Gastroesophageal sphincter (tissue), 4 donors: ENCODE data around the gene ZC3H6. TPM values are rescaled to one million over a fixed set of nuclear protein-coding genes. Genes with fewer than 3 reads are reported as not detected.

ENCODE experiments used
- ATAC-seq: fragments of 150-250 bp; one replicate; pipeline ENCODE4 v1.9.1; 2016; ENCODE audit warnings: mild to moderate bottlenecking, moderate library complexity
- H3K27ac ChIP-seq, 4 donors: fragments of 200-600 bp; sonication (generic) in 3 of 4; 1 replicate in 3 of 4; 2 replicates in 1 of 4; pipeline ENCODE4 v1.5.1; 2016 to 2019
- H3K27me3 ChIP-seq: fragments of 200-600 bp; sonication (generic); one replicate; pipeline ENCODE4 v1.5.1; 2019
- H3K36me3 ChIP-seq, 2 donors: fragments of 200-600 bp; sonication (generic); one replicate each; pipeline ENCODE4 v1.5.1; 2019; ENCODE audit warnings: control low read depth in 1 of 2
- H3K4me1 ChIP-seq, 3 donors: fragments of 200-600 bp; sonication (generic); 1 replicate in 2 of 3; 2 replicates in 1 of 3; pipeline ENCODE4 v1.5.1; 2016 to 2019; ENCODE audit warnings: control low read depth in 2 of 3
- H3K4me3 ChIP-seq, 2 donors: fragments of 200-600 bp; sonication (generic); one replicate each; pipeline ENCODE4 v1.5.1; 2019; ENCODE audit warnings: mild to moderate bottlenecking in 1 of 2, moderate library complexity in 1 of 2
- H3K9me3 ChIP-seq, 3 donors: fragments of 200-600 bp; sonication (generic); one replicate each; pipeline ENCODE4 v1.5.1; 2017 to 2019; ENCODE audit warnings: control low read depth in 2 of 3
- EP300 ChIP-seq: sonication (generic); formaldehyde crosslinking; IDR thresholded peaks from one replicate; pipeline ENCODE4 v1.6.1; 2017; ENCODE audit warnings: antibody characterized with exemption, mild to moderate bottlenecking
- POLR2A ChIP-seq, 2 donors: fragments of 450-650 bp; IDR thresholded peaks; one replicate each; pipeline ENCODE4 v1.6.1; 2017; ENCODE audit warnings: antibody characterized with exemption in 2 of 2, mild to moderate bottlenecking in 2 of 2, moderate library complexity in 1 of 2
- POLR2AphosphoS5 ChIP-seq: sonication (generic); formaldehyde crosslinking; IDR thresholded peaks from one replicate; pipeline ENCODE4 v1.6.1; 2017; ENCODE audit warnings: antibody characterized with exemption
- WGBS, 2 donors: methylation state at CpG; one replicate each; pipeline ENCODE4 v1.1.5; 2018; ENCODE audit warnings: low coverage in 1 of 2; 5-methylcytosine and 5-hydroxymethylcytosine counted together
- total RNA-seq, 4 donors: library from RNA; depleted of rRNA; stranded (reverse); fragments of >200 nt; gene quantifications; one replicate each; pipeline ENCODE4 v1.1.0, GENCODE V29; 2016
- TF ChIP-seq, protein P1 (sequence below), 4 experiments: fragments of 200-600 bp in 2 of 4; fragments of 450-650 bp in 2 of 4; sonication (generic) in 1 of 4; IDR thresholded peaks; one replicate each; pipeline ENCODE4 v1.5.1; 2017 to 2019; ENCODE audit warnings: antibody characterized with exemption in 4 of 4, mild to moderate bottlenecking in 2 of 4, moderate library complexity in 2 of 4

Gene ZC3H6
- total RNA-seq, 4 donors from 2014 or later = 13.7 to 30.7 (median 17.3) TPM

DNA sequence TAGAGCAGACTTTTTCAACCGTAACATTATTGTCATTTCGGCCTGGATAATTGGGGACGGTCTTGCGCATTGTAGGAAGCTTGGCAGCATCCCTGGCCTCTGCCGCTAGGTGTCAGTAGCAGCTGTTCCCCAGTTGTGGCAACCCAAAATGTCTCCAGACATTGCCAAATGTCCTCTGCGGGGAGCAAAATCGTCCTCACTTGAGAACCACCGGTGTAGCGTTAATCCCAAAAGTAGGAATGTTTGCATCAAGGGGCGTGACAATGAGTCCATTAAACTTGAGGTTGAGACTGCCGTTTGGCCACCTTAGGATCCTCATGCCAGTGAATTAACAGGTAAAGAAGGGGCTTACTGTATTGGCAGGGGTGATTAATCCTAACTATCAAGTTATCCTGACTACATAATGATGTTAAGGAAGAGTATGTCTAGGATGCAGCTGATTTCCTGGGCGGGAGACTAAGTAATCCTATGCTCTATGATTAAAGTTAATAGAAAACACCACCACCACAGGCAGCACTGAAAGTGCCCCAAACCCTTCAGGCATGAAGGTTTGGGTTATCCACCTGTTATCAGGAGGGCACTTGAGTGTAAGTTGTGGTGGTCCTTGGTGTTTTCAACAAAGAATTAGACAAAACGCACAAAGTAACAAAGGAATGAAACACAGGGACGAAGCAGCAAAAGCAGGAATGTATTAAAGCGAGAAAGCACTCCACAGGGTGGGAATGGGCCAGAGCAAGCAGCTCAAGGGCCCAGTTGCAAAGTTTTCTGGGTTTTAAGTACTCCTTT lies 15.7 kb upstream of the ZC3H6 start:
- H3K27ac ChIP-seq = peak overlapping the region in 1 of 4 donors; percentile 37
- no peaks in the 10 kb centered on the region for H3K27me3 ChIP-seq
- ATAC-seq = peak; percentile 68
- 20 to 64% methylated on average over 4 to 11 of the region's 15 CpGs for WGBS, 2 donors
- H3K36me3 ChIP-seq = no peaks in the 10 kb centered on the region
- TF ChIP-seq EP300 = no peak
- TF ChIP-seq, protein P1, sequence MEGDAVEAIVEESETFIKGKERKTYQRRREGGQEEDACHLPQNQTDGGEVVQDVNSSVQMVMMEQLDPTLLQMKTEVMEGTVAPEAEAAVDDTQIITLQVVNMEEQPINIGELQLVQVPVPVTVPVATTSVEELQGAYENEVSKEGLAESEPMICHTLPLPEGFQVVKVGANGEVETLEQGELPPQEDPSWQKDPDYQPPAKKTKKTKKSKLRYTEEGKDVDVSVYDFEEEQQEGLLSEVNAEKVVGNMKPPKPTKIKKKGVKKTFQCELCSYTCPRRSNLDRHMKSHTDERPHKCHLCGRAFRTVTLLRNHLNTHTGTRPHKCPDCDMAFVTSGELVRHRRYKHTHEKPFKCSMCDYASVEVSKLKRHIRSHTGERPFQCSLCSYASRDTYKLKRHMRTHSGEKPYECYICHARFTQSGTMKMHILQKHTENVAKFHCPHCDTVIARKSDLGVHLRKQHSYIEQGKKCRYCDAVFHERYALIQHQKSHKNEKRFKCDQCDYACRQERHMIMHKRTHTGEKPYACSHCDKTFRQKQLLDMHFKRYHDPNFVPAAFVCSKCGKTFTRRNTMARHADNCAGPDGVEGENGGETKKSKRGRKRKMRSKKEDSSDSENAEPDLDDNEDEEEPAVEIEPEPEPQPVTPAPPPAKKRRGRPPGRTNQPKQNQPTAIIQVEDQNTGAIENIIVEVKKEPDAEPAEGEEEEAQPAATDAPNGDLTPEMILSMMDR (IDR thresholded peaks at IDR 0.05) = peak; percentile 89 to 97 (median 91)
- no peak overlapping the region for H3K4me3 ChIP-seq
- peaks cover 0 to 6% (median 0%) of the 10 kb centered on the region in 3 donors for H3K9me3 ChIP-seq
- H3K4me1 ChIP-seq = peaks cover 0 to 8% (median 0%) of the 10 kb centered on the region in 3 donors

DNA sequence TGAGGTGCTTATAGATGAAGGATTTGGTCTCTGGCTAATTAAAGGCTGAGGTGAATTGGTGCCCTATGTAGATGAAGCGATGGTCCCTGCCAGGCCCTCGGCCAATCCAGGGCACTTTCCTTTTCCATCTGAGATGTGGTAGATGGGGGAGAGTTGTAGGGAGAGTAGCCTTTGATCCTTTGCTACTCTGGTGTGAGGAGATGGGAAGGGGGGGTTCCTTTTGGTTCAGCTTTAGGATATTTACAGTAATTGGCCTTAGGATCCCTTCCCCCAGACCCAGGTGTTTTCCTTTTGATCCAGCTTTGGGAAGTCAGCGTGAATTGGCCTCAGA lies 15.1 kb upstream of the ZC3H6 start:
- H3K36me3 ChIP-seq = no peaks in the 10 kb centered on the region
- H3K27ac ChIP-seq = no peak overlapping the region
- TF ChIP-seq POLR2AphosphoS5 = no peak
- TF ChIP-seq, protein P1 (IDR thresholded peaks at IDR 0.05) = no peak
- TF ChIP-seq POLR2A (IDR thresholded peaks at IDR 0.05) = no peak
- TF ChIP-seq EP300 = no peak
- peaks cover 0 to 6% (median 0%) of the 10 kb centered on the region in 3 donors for H3K4me1 ChIP-seq
- no peak overlapping the region for H3K4me3 ChIP-seq
- peaks cover 0 to 6% (median 0%) of the 10 kb centered on the region in 3 donors for H3K9me3 ChIP-seq
- no peak for ATAC-seq
- WGBS, 2 donors = 94% methylated on average over 2 of the region's 3 CpGs; no CpG with 5 or more reads in 1 of the 2 donors
- H3K27me3 ChIP-seq = no peaks in the 10 kb centered on the region

GRCh38 chr2:112262876-112263275 lies 12.5 kb upstream of the ZC3H6 start:
- no peak for ATAC-seq
- Histone ChIP-seq H3K9me3 (peaks cover 0 to 6% (median 0%) of the 10 kb centered on the region in 3 donors), H3K36me3 (no peaks in the 10 kb centered on the region), H3K4me1 (peaks cover 0 to 4% (median 0%) of the 10 kb centered on the region in 3 donors), H3K4me3 (no peak overlapping the region), H3K27me3 (no peaks in the 10 kb centered on the region), H3K27ac (no peak overlapping the region)
- TF ChIP-seq POLR2A (IDR thresholded peaks at IDR 0.05) = no peak

- Histone ChIP-seq H3K4me1 (no peaks in the 10 kb centered on the region), H3K27me3 (no peaks in the 10 kb centered on the region), H3K4me3 (no peak overlapping the region), H3K36me3 (no peaks in the 10 kb centered on the region), H3K27ac (no peak overlapping the region), H3K9me3 (no peaks in the 10 kb centered on the region)
- TF ChIP-seq EP300 (no peak), POLR2AphosphoS5 (no peak), POLR2A (IDR thresholded peaks at IDR 0.05) (no peak)
- TF ChIP-seq, protein P1 (IDR thresholded peaks at IDR 0.05) = no peak
- no peak for ATAC-seq
- 100% methylated on average over 1 of the region's 1 CpG for WGBS, 2 donors
Measured at GRCh38 chr2:112268547-112268946, 6.8 kb upstream of the ZC3H6 start.

DNA sequence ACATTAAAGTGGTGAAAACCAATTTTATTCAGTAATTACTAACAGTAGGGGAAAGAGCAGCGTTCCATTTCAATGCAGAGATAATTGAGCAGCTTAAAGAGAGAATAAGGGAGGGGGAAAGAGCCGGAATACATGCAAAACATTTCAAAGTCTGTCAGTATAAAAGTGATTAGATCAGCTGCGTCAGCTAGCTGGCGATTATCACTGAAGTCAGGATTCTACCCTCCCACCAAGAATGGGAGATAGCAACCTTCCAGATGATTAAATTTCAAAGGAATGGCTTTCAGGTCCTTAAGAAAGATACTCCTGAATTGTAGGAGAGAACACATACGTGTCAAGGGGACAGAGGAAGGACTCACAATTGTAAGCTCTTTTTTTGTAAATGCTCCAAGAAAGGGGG lies 2.7 kb upstream of the ZC3H6 start:
- 80 to 86% methylated on average over 4 to 5 of the region's 5 CpGs for WGBS, 2 donors

More for the DNA sequence above, 2.7 kb upstream of the ZC3H6 start:
- no peaks in the 10 kb centered on the region for H3K27me3 ChIP-seq
- no peaks in the 10 kb centered on the region for H3K36me3 ChIP-seq
- TF ChIP-seq POLR2A (IDR thresholded peaks at IDR 0.05) = no peak
- TF ChIP-seq POLR2AphosphoS5 = no peak
- no peak for TF ChIP-seq EP300
- TF ChIP-seq, protein P1 (IDR thresholded peaks at IDR 0.05) = no peak
- no peak overlapping the region for H3K4me3 ChIP-seq
- no peaks in the 10 kb centered on the region for H3K9me3 ChIP-seq
- peaks cover 0 to 13% (median 0%) of the 10 kb centered on the region in 3 donors for H3K4me1 ChIP-seq
- no peak for ATAC-seq
- no peak overlapping the region for H3K27ac ChIP-seq
